SU-DHL-6 (cell line): Measurements from ENCODE around the gene EHD4.

Experiments used
- H2AFZ ChIP-seq: fragments of 200-600 bp; sonication (generic); 2 replicates; pipeline ENCODE4 v1.6.1; 2014; ENCODE audit warnings: low read depth, mild to moderate bottlenecking, moderate library complexity, mixed read lengths, antibody characterized with exemption, low read length; ENCODE audit not compliant: severe bottlenecking
- H3F3A ChIP-seq: fragments of 200-600 bp; shearing (Covaris generic); 2 replicates; pipeline ENCODE4 v1.6.0; 2016; ENCODE audit warnings: antibody characterized with exemption, mild to moderate bottlenecking; ENCODE audit not compliant: insufficient read depth
- H3K27ac ChIP-seq: fragments of 200-600 bp; sonication (generic); 2 replicates; pipeline ENCODE4 v1.5.1; 2016; ENCODE audit warnings: low read depth, mild to moderate bottlenecking, low read length, moderate library complexity, mixed read lengths
- H3K27me3 ChIP-seq: fragments of 200-600 bp; sonication (generic), shearing (Covaris generic); 2 replicates; pipeline ENCODE4 v1.6.0; 2014; ENCODE audit warnings: mild to moderate bottlenecking, low read length
- H3K36me3 ChIP-seq: fragments of 200-600 bp; sonication (generic); 2 replicates; pipeline ENCODE4 v1.6.1; 2014; ENCODE audit warnings: mild to moderate bottlenecking, low read length, mixed read lengths
- H3K4me2 ChIP-seq: fragments of 300-600, 200-600 bp; shearing (Covaris generic), sonication (generic); 2 replicates; pipeline ENCODE4 v1.6.0; 2014; ENCODE audit warnings: low read length, low read depth, mild to moderate bottlenecking; ENCODE audit not compliant: poor library complexity, severe bottlenecking
- H3K4me3 ChIP-seq: fragments of 200-600 bp; sonication (generic); 2 replicates; pipeline ENCODE4 v1.5.1; 2014; ENCODE audit warnings: antibody characterized with exemption, low read length, mild to moderate bottlenecking, mixed read lengths; ENCODE audit not compliant: insufficient read depth, poor library complexity, severe bottlenecking
- H3K79me2 ChIP-seq: fragments of 200-600 bp; sonication (generic); 2 replicates; pipeline ENCODE4 v1.6.1; 2014; ENCODE audit warnings: mild to moderate bottlenecking, low read length, moderate library complexity; ENCODE audit not compliant: insufficient read depth
- H3K9ac ChIP-seq: fragments of 200-600 bp; sonication (generic); 2 replicates; pipeline ENCODE4 v1.7.0; 2014; ENCODE audit warnings: mild to moderate bottlenecking, low read length
- H3K9me2 ChIP-seq: fragments of 200-600 bp; sonication (generic); replicated peaks from 2 replicates; pipeline ENCODE4 v1.6.1; 2014; ENCODE audit warnings: low read length; ENCODE audit not compliant: insufficient read depth
- H3K9me3 ChIP-seq: fragments of 200-600 bp; sonication (generic); 2 replicates; pipeline ENCODE4 v1.6.1; 2014; ENCODE audit warnings: low read length, mixed read lengths; ENCODE audit not compliant: insufficient read depth
- H4K20me1 ChIP-seq: fragments of 200-600 bp; sonication (generic); 2 replicates; pipeline ENCODE4 v1.6.1; 2014; ENCODE audit warnings: low read depth, mild to moderate bottlenecking, antibody characterized with exemption, low read length, moderate library complexity, mixed read lengths
- CTCF ChIP-seq: fragments of 200-600 bp; sonication (generic); IDR thresholded peaks from one replicate; pipeline ENCODE4 v1.5.1; 2017; ENCODE audit warnings: antibody characterized with exemption, mild to moderate bottlenecking, low read length, moderate library complexity; ENCODE audit not compliant: insufficient read depth, poor library complexity, severe bottlenecking
- EZH2phosphoT487 ChIP-seq: fragments of 200-600 bp; sonication (generic), shearing (Covaris generic); conservative IDR thresholded peaks from 2 replicates; pipeline ENCODE4 v1.6.1; 2018; ENCODE audit warnings: mild to moderate bottlenecking, antibody characterized with exemption, low read length, moderate library complexity, mixed read lengths

EHD4 gene

GRCh38 chr15:42009474-42009873 lies 37.1 kb upstream of the EHD4 start:
- Histone ChIP-seq H3K27ac (no peak overlapping the region), H3F3A (no peaks in the 10 kb centered on the region), H2AFZ (no peak overlapping the region), H3K4me2 (no peak overlapping the region), H4K20me1 (no peaks in the 10 kb centered on the region), H3K4me3 (no peak overlapping the region), H3K27me3 (no peaks in the 10 kb centered on the region), H3K9ac (no peak overlapping the region), H3K36me3 (no peaks in the 10 kb centered on the region), H3K9me3 (no peaks in the 10 kb centered on the region), H3K79me2 (no peaks in the 10 kb centered on the region), H3K9me2 (no peaks in the 10 kb centered on the region)
- TF ChIP-seq EZH2phosphoT487 (no peak), CTCF (no peak)

DNA sequence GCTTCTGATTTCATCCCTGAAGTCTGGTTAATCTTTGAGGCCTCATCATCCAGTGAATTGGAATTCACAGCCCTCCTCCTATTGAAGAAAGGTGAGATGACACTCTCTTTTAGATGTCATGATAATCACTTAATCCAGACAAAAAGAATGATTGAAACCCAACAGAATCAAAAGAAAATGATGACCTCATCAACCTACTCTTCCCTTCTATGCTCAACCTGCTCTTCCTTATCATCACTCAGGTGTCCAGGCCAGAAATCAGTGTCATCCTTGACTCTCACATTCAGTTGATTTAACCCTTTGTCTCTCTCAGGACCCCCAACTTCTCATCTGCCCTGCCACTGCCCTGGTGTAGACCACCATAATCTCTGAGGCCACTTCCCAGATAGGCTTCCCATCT lies 36.7 kb upstream of the EHD4 start:
- H3K9me2 ChIP-seq = no peaks in the 10 kb centered on the region
- no peak overlapping the region for H3K4me3 ChIP-seq

GRCh38 chr15:42007386-42007785 lies 35.0 kb upstream of the EHD4 start:
- TF ChIP-seq CTCF (no peak), EZH2phosphoT487 (no peak)
- Histone ChIP-seq H3K9ac (no peak overlapping the region), H3K4me3 (no peak overlapping the region), H3F3A (no peaks in the 10 kb centered on the region), H3K9me3 (no peaks in the 10 kb centered on the region), H3K27me3 (no peaks in the 10 kb centered on the region), H3K36me3 (no peaks in the 10 kb centered on the region), H3K27ac (no peak overlapping the region), H2AFZ (no peak overlapping the region), H3K4me2 (no peak overlapping the region), H3K79me2 (no peaks in the 10 kb centered on the region), H3K9me2 (no peaks in the 10 kb centered on the region), H4K20me1 (no peaks in the 10 kb centered on the region)

More for the DNA sequence above, 36.7 kb upstream of the EHD4 start:
- no peak overlapping the region for H3K27ac ChIP-seq
- H3K27me3 ChIP-seq = no peaks in the 10 kb centered on the region
- no peak overlapping the region for H3K9ac ChIP-seq
- no peaks in the 10 kb centered on the region for H3K9me3 ChIP-seq
- H3K36me3 ChIP-seq = no peaks in the 10 kb centered on the region
- no peaks in the 10 kb centered on the region for H4K20me1 ChIP-seq
- no peaks in the 10 kb centered on the region for H3K79me2 ChIP-seq
- H2AFZ ChIP-seq = no peak overlapping the region
- H3K4me2 ChIP-seq = no peak overlapping the region
- TF ChIP-seq CTCF = no peak
- no peak for TF ChIP-seq EZH2phosphoT487
- no peaks in the 10 kb centered on the region for H3F3A ChIP-seq
